ENCODE data around the gene MAPK8IP1. TPM values are rescaled to one million over a fixed set of nuclear protein-coding genes. Genes with fewer than 3 reads are reported as not detected.
A peak's percentile ranks its signal among the peaks of the same experiment; 100 is the strongest.

The MAPK8IP1 gene
- total RNA-seq, 1 donor from 2014 or later = 18.8 TPM

- Histone ChIP-seq H3K9me3 (ENCODE audit: control insufficient read depth in 3 of 3, low read length in 3 of 3) (no peaks in the 10 kb centered on the region), H3K27ac (ENCODE audit: low read depth, low read length) (no peak overlapping the region), H3K4me3 (ENCODE audit: low read length in 3 of 3) (no peak overlapping the region), H3K36me3 (ENCODE audit: control insufficient read depth in 3 of 3, insufficient read depth in 3 of 3, low read length in 3 of 3) (peaks cover 11 to 18% (median 13%) of the 10 kb centered on the region in 3 donors), H3K9ac (ENCODE audit: low read depth in 1 of 3, low read length in 3 of 3) (no peak overlapping the region), H3K27me3 (ENCODE audit: control insufficient read depth in 3 of 3, insufficient read depth in 3 of 3, low read length in 3 of 3) (no peaks in the 10 kb centered on the region), H3K4me1 (ENCODE audit: control insufficient read depth in 3 of 3, insufficient read depth in 3 of 3, low read length in 3 of 3) (peaks cover 1 to 5% (median 3%) of the 10 kb centered on the region in 3 donors)
Measured at GRCh38 chr11:45906096-45906682, 20.7 kb downstream of the MAPK8IP1 start.

- no peak within 1 kb of the TSS for H3K27ac ChIP-seq (ENCODE audit: low read depth, low read length)
- H3K9ac ChIP-seq (ENCODE audit: low read depth in 1 of 3, low read length in 3 of 3) = no peak within 1 kb of the TSS
Measured at GRCh38 chr11:45906965-45907611, 21.6 kb downstream of the MAPK8IP1 start, which contains the start of gene FREY1. TSS of gene FREY1 (minus strand) at chr11:45907271. CDS start at chr11:45907245, 26 bp downstream.

GRCh38 chr11:45907911-45908370 lies 22.5 kb downstream of the MAPK8IP1 start:
- Histone ChIP-seq H3K4me1 (ENCODE audit: control insufficient read depth in 3 of 3, insufficient read depth in 3 of 3, low read length in 3 of 3) (peaks cover 0 to 4% (median 3%) of the 10 kb centered on the region in 3 donors), H3K27me3 (ENCODE audit: control insufficient read depth in 3 of 3, insufficient read depth in 3 of 3, low read length in 3 of 3) (no peaks in the 10 kb centered on the region), H3K27ac (ENCODE audit: low read depth, low read length) (no peak overlapping the region), H3K4me3 (ENCODE audit: low read length in 3 of 3) (no peak overlapping the region), H3K36me3 (ENCODE audit: control insufficient read depth in 3 of 3, insufficient read depth in 3 of 3, low read length in 3 of 3) (peaks cover 13 to 21% (median 19%) of the 10 kb centered on the region in 3 donors), H3K9ac (ENCODE audit: low read depth in 1 of 3, low read length in 3 of 3) (no peak overlapping the region), H3K9me3 (ENCODE audit: control insufficient read depth in 3 of 3, low read length in 3 of 3) (no peaks in the 10 kb centered on the region)

More at GRCh38 chr11:45906965-45907611, 21.6 kb downstream of the MAPK8IP1 start, which contains the start of gene FREY1:
- H3K9me3 ChIP-seq (ENCODE audit: control insufficient read depth in 3 of 3, low read length in 3 of 3) = no peaks in the 10 kb centered on the region
- no peaks in the 10 kb centered on the region for H3K27me3 ChIP-seq (ENCODE audit: control insufficient read depth in 3 of 3, insufficient read depth in 3 of 3, low read length in 3 of 3)
- H3K4me3 ChIP-seq (ENCODE audit: low read length in 3 of 3) = no peak within 1 kb of the TSS
- H3K36me3 ChIP-seq (ENCODE audit: control insufficient read depth in 3 of 3, insufficient read depth in 3 of 3, low read length in 3 of 3) = peaks cover 13 to 20% (median 17%) of the 10 kb centered on the region in 3 donors
- H3K4me1 ChIP-seq (ENCODE audit: control insufficient read depth in 3 of 3, insufficient read depth in 3 of 3, low read length in 3 of 3) = peaks cover 0 to 4% (median 3%) of the 10 kb centered on the region in 3 donors

- Histone ChIP-seq H3K27ac (ENCODE audit: low read depth, low read length) (no peak overlapping the region), H3K9ac (ENCODE audit: low read depth in 1 of 3, low read length in 3 of 3) (no peak overlapping the region), H3K4me3 (ENCODE audit: low read length in 3 of 3) (no peak overlapping the region), H3K36me3 (ENCODE audit: control insufficient read depth in 3 of 3, insufficient read depth in 3 of 3, low read length in 3 of 3) (peaks cover 32 to 40% (median 37%) of the 10 kb centered on the region in 3 donors), H3K9me3 (ENCODE audit: control insufficient read depth in 3 of 3, low read length in 3 of 3) (no peaks in the 10 kb centered on the region), H3K27me3 (ENCODE audit: control insufficient read depth in 3 of 3, insufficient read depth in 3 of 3, low read length in 3 of 3) (no peaks in the 10 kb centered on the region), H3K4me1 (ENCODE audit: control insufficient read depth in 3 of 3, insufficient read depth in 3 of 3, low read length in 3 of 3) (peaks cover 0 to 4% (median 3%) of the 10 kb centered on the region in 3 donors)
Measured at GRCh38 chr11:45909594-45910475, 24.4 kb downstream of the MAPK8IP1 start.

GRCh38 chr11:45910623-45911022 lies 25.2 kb downstream of the MAPK8IP1 start:
- H3K36me3 ChIP-seq (ENCODE audit: control insufficient read depth in 3 of 3, insufficient read depth in 3 of 3, low read length in 3 of 3) = peaks cover 39 to 47% (median 44%) of the 10 kb centered on the region in 3 donors
- H3K9me3 ChIP-seq (ENCODE audit: control insufficient read depth in 3 of 3, low read length in 3 of 3) = no peaks in the 10 kb centered on the region
- no peak overlapping the region for H3K27ac ChIP-seq (ENCODE audit: low read depth, low read length)
- no peaks in the 10 kb centered on the region for H3K27me3 ChIP-seq (ENCODE audit: control insufficient read depth in 3 of 3, insufficient read depth in 3 of 3, low read length in 3 of 3)
- peaks cover 0 to 4% (median 3%) of the 10 kb centered on the region in 3 donors for H3K4me1 ChIP-seq (ENCODE audit: control insufficient read depth in 3 of 3, insufficient read depth in 3 of 3, low read length in 3 of 3)
- H3K9ac ChIP-seq (ENCODE audit: low read depth in 1 of 3, low read length in 3 of 3) = no peak overlapping the region
- H3K4me3 ChIP-seq (ENCODE audit: low read length in 3 of 3) = no peak overlapping the region

GRCh38 chr11:45913514-45913913 lies 28.1 kb downstream of the MAPK8IP1 start:
- H3K9ac ChIP-seq (ENCODE audit: low read depth in 1 of 3, low read length in 3 of 3) = no peak overlapping the region
- H3K27ac ChIP-seq (ENCODE audit: low read depth, low read length) = no peak overlapping the region
- H3K4me1 ChIP-seq (ENCODE audit: control insufficient read depth in 3 of 3, insufficient read depth in 3 of 3, low read length in 3 of 3) = peaks cover 17 to 24% (median 18%) of the 10 kb centered on the region in 3 donors
- peaks cover 45 to 48% (median 47%) of the 10 kb centered on the region in 3 donors for H3K36me3 ChIP-seq (ENCODE audit: control insufficient read depth in 3 of 3, insufficient read depth in 3 of 3, low read length in 3 of 3)
- H3K4me3 ChIP-seq (ENCODE audit: low read length in 3 of 3) = no peak overlapping the region
- no peaks in the 10 kb centered on the region for H3K27me3 ChIP-seq (ENCODE audit: control insufficient read depth in 3 of 3, insufficient read depth in 3 of 3, low read length in 3 of 3)
- H3K9me3 ChIP-seq (ENCODE audit: control insufficient read depth in 3 of 3, low read length in 3 of 3) = no peaks in the 10 kb centered on the region

- Histone ChIP-seq H3K9me3 (ENCODE audit: control insufficient read depth in 3 of 3, low read length in 3 of 3) (no peaks in the 10 kb centered on the region), H3K27ac (ENCODE audit: low read depth, low read length) (no peak overlapping the region), H3K9ac (ENCODE audit: low read depth in 1 of 3, low read length in 3 of 3) (no peak overlapping the region), H3K4me3 (ENCODE audit: low read length in 3 of 3) (no peak overlapping the region), H3K27me3 (ENCODE audit: control insufficient read depth in 3 of 3, insufficient read depth in 3 of 3, low read length in 3 of 3) (no peaks in the 10 kb centered on the region), H3K36me3 (ENCODE audit: control insufficient read depth in 3 of 3, insufficient read depth in 3 of 3, low read length in 3 of 3) (peaks cover 45 to 48% (median 45%) of the 10 kb centered on the region in 3 donors), H3K4me1 (ENCODE audit: control insufficient read depth in 3 of 3, insufficient read depth in 3 of 3, low read length in 3 of 3) (peaks cover 18 to 29% (median 18%) of the 10 kb centered on the region in 3 donors)
Measured at GRCh38 chr11:45913942-45914635, 28.6 kb downstream of the MAPK8IP1 start.

- peaks cover 21 to 31% (median 24%) of the 10 kb centered on the region in 3 donors for H3K4me1 ChIP-seq (ENCODE audit: control insufficient read depth in 3 of 3, insufficient read depth in 3 of 3, low read length in 3 of 3)
- H3K9me3 ChIP-seq (ENCODE audit: control insufficient read depth in 3 of 3, low read length in 3 of 3) = no peaks in the 10 kb centered on the region
- H3K4me3 ChIP-seq (ENCODE audit: low read length in 3 of 3) = no peak overlapping the region
- peaks cover 36 to 42% (median 40%) of the 10 kb centered on the region in 3 donors for H3K36me3 ChIP-seq (ENCODE audit: control insufficient read depth in 3 of 3, insufficient read depth in 3 of 3, low read length in 3 of 3)
- no peak overlapping the region for H3K9ac ChIP-seq (ENCODE audit: low read depth in 1 of 3, low read length in 3 of 3)
- no peaks in the 10 kb centered on the region for H3K27me3 ChIP-seq (ENCODE audit: control insufficient read depth in 3 of 3, insufficient read depth in 3 of 3, low read length in 3 of 3)
- no peak overlapping the region for H3K27ac ChIP-seq (ENCODE audit: low read depth, low read length)
Measured at GRCh38 chr11:45915446-45915845, 30.0 kb downstream of the MAPK8IP1 start.

GRCh38 chr11:45917286-45917622 lies 31.8 kb downstream of the MAPK8IP1 start:
- Histone ChIP-seq H3K9me3 (ENCODE audit: control insufficient read depth in 3 of 3, low read length in 3 of 3) (no peaks in the 10 kb centered on the region), H3K27me3 (ENCODE audit: control insufficient read depth in 3 of 3, insufficient read depth in 3 of 3, low read length in 3 of 3) (peaks cover 0 to 8% (median 4%) of the 10 kb centered on the region in 3 donors), H3K9ac (ENCODE audit: low read depth in 1 of 3, low read length in 3 of 3) (peak overlapping the region; percentile 89 to 97 (median 96)), H3K4me3 (ENCODE audit: low read length in 3 of 3) (peak overlapping the region; percentile 88 to 99 (median 97)), H3K4me1 (ENCODE audit: control insufficient read depth in 3 of 3, insufficient read depth in 3 of 3, low read length in 3 of 3) (peaks cover 24 to 31% (median 25%) of the 10 kb centered on the region in 3 donors), H3K36me3 (ENCODE audit: control insufficient read depth in 3 of 3, insufficient read depth in 3 of 3, low read length in 3 of 3) (peaks cover 27 to 32% (median 30%) of the 10 kb centered on the region in 3 donors), H3K27ac (ENCODE audit: low read depth, low read length) (peak overlapping the region; percentile 93)
